Pericardium fibroblast (primary cell): ENCODE data around the gene HDGFL2. TPM values are rescaled to one million over a fixed set of nuclear protein-coding genes. Genes with fewer than 3 reads are reported as not detected.

Source experiments
- total RNA-seq: library from RNA; depleted of rRNA; stranded (reverse); fragments of >200 nt; gene quantifications from 2 replicates; pipeline ENCODE4 v1.2.3, GENCODE V29; 2015

The HDGFL2 gene
- total RNA-seq, result 58.8 and 71.7 TPM in 2 replicates

DNA sequence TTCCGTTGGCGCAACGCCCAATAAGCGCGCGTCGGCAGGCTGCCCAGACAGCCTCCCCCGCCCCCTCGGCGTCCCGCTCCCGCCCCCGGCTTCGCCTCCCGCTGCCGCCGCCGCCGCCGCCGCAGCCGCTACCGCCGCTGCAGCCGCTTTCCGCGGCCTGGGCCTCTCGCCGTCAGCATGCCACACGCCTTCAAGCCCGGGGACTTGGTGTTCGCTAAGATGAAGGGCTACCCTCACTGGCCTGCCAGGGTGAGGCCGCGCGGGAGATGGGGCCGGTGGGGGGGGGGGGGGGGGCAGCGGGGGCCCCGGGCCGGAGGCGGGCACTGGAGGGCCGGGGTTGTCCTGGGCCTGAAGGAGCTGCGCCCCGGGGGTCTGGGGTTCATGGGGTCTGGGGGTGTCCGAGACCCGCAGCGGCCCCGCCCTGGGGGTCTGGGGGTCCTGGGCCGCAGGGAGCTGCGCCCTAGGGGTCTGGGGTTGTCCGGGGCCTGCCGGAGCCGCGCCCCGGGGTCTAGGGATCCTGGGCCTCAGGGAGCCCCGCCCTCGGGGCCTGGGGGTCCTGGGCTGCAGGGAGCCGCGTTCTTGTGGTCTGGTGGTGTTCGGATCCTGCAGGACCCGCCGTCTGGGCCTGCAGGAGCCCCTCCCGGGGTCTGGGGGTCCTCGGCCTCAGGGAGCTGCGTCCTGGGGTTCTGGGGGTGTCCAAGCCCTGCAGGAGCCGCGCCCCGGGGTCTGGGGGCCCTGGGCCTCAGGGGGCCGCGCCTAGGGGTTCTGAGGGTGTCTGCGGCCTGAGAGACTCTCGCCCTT is at the start of gene HDGFL2:
Gene HDGFL2, plus strand, starts transcription at position 124 of the 801 bp plus-strand sequence. Its CDS starts 54 bp downstream, at position 178.

DNA sequence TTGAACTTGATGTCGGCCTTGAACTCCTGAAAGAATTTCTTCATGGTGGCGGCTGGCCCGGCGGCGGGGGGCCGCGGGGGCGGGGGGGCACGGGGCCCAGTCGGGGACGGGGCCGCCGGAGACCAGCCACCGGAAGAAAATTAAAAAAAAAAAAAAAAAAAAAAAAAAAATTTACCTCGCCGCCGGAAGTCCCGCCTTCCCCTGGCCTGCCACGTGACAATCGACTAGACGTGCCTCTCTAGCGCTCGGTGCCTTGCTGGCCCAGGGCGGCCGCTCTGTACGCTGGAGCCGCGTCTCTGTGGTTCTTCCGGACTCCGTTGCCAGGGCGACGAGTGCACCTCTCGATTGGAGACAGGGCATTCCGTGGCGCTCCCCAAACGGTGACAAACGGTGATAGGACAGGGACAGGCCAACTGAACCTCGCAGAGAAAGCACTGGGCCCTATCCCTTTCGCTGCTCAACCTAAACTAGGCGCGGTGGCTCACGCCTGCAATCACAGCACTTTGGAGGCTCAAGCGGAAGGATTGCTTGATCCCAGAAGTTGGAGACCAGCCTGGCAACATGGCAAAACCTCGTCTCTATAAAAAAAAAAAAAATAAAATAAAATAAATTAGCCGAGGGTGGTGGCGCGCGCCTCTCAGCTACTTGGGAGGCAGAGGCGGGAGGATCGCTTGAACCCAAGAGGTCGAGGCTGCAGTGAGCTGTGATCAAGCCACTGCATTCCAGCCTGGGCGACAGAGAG is 14.3 kb upstream of the HDGFL2 start, which contains the start of gene UBXN6:
Gene UBXN6, minus strand, starts transcription at position 141 of the 742 bp plus-strand sequence. Its CDS starts 97 bp downstream, at position 44.

GRCh38 chr19:4518345-4519171 is 46.5 kb downstream of the HDGFL2 start, which contains the start of gene PLIN4:
Gene PLIN4 (minus strand): TSS chr19:4518486. CDS start chr19:4518272, 214 bp downstream.

GRCh38 chr19:4534836-4535658 is 63.0 kb downstream of the HDGFL2 start, which contains the start of gene PLIN5:
Gene PLIN5 (minus strand): TSS chr19:4535224. CDS start chr19:4534074, 1,150 bp downstream.

DNA sequence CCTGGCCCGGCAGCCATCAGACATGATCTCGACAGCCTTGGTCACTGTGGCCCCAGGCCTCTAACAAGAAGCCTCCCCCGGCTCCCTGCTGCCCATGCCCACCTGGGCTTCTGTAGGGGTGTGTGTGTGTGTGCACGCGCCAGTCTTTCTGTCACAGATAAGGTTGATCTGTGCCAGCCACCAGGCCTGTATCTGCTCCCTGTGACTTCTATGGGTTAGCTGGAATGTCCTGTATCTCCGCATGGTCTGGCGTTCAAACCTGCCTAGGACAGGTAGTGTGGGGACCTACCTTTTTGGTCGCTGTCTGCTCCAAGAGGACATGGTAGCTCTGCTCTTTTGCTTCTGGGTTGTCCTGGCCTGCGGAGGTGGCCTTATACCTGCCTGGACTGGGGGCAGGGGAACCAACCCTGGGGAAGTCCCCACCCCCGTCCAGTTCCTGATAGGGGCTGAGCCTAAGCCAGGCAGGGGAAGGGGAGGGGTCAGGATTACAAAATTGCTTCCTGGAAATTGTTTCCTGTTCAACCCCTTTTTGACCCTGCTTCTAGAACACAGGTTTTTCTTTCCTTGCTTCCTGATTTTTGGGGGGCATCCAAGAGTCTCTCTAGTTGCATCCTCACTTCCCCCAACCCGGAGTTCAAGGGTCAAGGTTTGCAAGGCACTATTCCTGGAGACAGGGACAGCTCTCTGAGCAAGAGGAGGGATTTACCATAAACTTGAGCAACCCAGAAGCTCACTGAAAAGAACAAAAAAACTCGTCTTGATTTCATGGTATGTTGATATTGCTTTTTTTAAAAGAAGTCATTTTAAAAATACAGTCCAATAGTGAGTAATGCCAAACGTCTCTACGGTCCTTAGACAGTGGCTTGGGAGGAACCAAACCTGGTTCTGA is 67.8 kb downstream of the HDGFL2 start, which contains the start of gene LRG1:
Gene LRG1, minus strand, starts transcription at position 344 of the 889 bp plus-strand sequence. Its CDS starts 23 bp downstream, at position 321.

Other genes starting within 250 kb of the HDGFL2 start
- 0.47 and 1.7 TPM in 2 replicates for gene EBI3, start 242.8 kb upstream of the HDGFL2 start, total RNA-seq
- gene YJU2, start 225.2 kb upstream of the HDGFL2 start, total RNA-seq, result 14.0 and 16.1 TPM in 2 replicates
- gene SHD, start 193.0 kb upstream of the HDGFL2 start, total RNA-seq, result 0.68 TPM in 1 of 2 replicates, not detected in the other
- gene TMIGD2, start 169.9 kb upstream of the HDGFL2 start, total RNA-seq, result 0.09 and 0.23 TPM in 2 replicates
- gene FSD1, start 167.7 kb upstream of the HDGFL2 start, total RNA-seq, result 6.3 and 7.1 TPM in 2 replicates
- gene STAP2, start 133.5 kb upstream of the HDGFL2 start, total RNA-seq, result 2.7 and 6.1 TPM in 2 replicates
- gene MPND, start 128.7 kb upstream of the HDGFL2 start, total RNA-seq, result 3.1 and 5.6 TPM in 2 replicates
- 91.9 and 118 TPM in 2 replicates for gene SH3GL1, start 71.8 kb upstream of the HDGFL2 start, total RNA-seq
- gene CHAF1A, start 69.7 kb upstream of the HDGFL2 start, total RNA-seq, result 2.1 and 21.8 TPM in 2 replicates
- gene UBXN6, start 14.5 kb upstream of the HDGFL2 start, total RNA-seq, result 86.0 and 145 TPM in 2 replicates
- 0.47 and 3.7 TPM in 2 replicates for gene PLIN4, start 46.2 kb downstream of the HDGFL2 start, total RNA-seq
- 1.1 TPM in 1 of 2 replicates, not detected in the other for gene PLIN5, start 62.9 kb downstream of the HDGFL2 start, total RNA-seq
- 0.23 and 2.4 TPM in 2 replicates for gene LRG1, start 67.7 kb downstream of the HDGFL2 start, total RNA-seq
- 4.9 and 7.1 TPM in 2 replicates for gene SEMA6B, start 87.4 kb downstream of the HDGFL2 start, total RNA-seq
- 1.4 and 2.3 TPM in 2 replicates for gene TNFAIP8L1, start 167.2 kb downstream of the HDGFL2 start, total RNA-seq
- 71.8 and 118 TPM in 2 replicates for gene MYDGF, start 198.0 kb downstream of the HDGFL2 start, total RNA-seq